ENCODE data around the gene FRRS1.

DNA sequence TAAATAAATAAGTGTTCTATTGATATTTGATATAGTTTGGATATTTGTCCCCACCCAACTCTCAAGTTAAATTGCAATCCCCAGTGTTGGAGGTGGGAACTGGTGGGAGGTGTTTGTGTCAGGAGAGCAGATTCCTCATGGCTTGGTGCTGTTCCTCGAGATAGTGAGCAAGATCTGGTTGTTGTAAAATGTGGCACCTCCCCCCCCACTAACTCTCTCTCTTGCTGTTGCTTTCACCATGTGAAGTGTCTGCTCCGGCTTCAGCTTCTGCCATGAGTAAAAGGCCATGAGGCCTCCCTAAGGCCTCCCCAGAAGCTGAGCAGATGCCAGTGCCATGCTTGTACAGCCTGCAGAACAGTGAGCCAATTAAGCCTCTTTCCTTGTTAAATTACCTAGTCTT is 20.8 kb downstream of the FRRS1 start:
- TF ChIP-seq, protein P1, sequence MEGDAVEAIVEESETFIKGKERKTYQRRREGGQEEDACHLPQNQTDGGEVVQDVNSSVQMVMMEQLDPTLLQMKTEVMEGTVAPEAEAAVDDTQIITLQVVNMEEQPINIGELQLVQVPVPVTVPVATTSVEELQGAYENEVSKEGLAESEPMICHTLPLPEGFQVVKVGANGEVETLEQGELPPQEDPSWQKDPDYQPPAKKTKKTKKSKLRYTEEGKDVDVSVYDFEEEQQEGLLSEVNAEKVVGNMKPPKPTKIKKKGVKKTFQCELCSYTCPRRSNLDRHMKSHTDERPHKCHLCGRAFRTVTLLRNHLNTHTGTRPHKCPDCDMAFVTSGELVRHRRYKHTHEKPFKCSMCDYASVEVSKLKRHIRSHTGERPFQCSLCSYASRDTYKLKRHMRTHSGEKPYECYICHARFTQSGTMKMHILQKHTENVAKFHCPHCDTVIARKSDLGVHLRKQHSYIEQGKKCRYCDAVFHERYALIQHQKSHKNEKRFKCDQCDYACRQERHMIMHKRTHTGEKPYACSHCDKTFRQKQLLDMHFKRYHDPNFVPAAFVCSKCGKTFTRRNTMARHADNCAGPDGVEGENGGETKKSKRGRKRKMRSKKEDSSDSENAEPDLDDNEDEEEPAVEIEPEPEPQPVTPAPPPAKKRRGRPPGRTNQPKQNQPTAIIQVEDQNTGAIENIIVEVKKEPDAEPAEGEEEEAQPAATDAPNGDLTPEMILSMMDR (conservative IDR thresholded peaks at IDR 0.05; ENCODE audit: low read depth, low read length): no peak
- no peak for TF ChIP-seq EZH2 (IDR thresholded peaks at IDR 0.05; ENCODE audit: borderline replicate concordance, low read depth, low read length, poor library complexity, severe bottlenecking)

All from A673 (cell line).